ENCODE data around the gene ARL17B.
"Not testable (repeated sequence)": the region's sequence is repeated elsewhere in the genome, so short reads cannot be mapped to it uniquely, and the experiment has no call there.

GRCh38 chr17:46342131-46342530 lies 19.4 kb downstream of the ARL17B start:
- TF ChIP-seq YY1 (IDR thresholded peaks at IDR 0.05; ENCODE audit: insufficient read depth, insufficient read length); ZNF274 (IDR thresholded peaks at IDR 0.05; ENCODE audit: low read depth, low read length): not testable (repeated sequence)

All from NT2/D1 (cell line).